Panc1 (cell line): ENCODE measurements around the gene LITAFD.

ENCODE experiments used
- CTCF ChIP-seq: fragments of 450-650 bp; IDR thresholded peaks from 2 replicates; pipeline ENCODE4 v1.5.1; 2017; ENCODE audit warnings: mild to moderate bottlenecking
- POLR2AphosphoS5 ChIP-seq: IDR thresholded peaks from 2 replicates; pipeline ENCODE4 v1.6.1; 2012; ENCODE audit warnings: mild to moderate bottlenecking, low read depth, low read length, moderate library complexity
- SIN3A ChIP-seq: IDR thresholded peaks from 2 replicates; pipeline ENCODE4 v1.6.1; 2012; ENCODE audit warnings: low read depth, mild to moderate bottlenecking, low read length, moderate library complexity, borderline replicate concordance; ENCODE audit not compliant: insufficient read depth
- TCF7L2 ChIP-seq: IDR thresholded peaks from 2 replicates; pipeline ENCODE4 v1.6.1; 2011; ENCODE audit warnings: mild to moderate bottlenecking, low read depth, low read length, inconsistent platforms
- TF ChIP-seq, protein P1 (sequence below), 2 experiments: IDR thresholded peaks; 2 replicates each; pipeline ENCODE4 v1.6.1; 2011 to 2012; ENCODE audit warnings: low read depth in 2 of 2, control low read depth in 1 of 2, low read length in 1 of 2, mild to moderate bottlenecking in 1 of 2, moderate library complexity in 1 of 2; ENCODE audit not compliant: insufficient read depth in 1 of 2

GRCh38 chr16:8832717-8833105 lies 49.4 kb upstream of the LITAFD start:
- TF ChIP-seq CTCF (no peak), POLR2AphosphoS5 (no peak), TCF7L2 (no peak), SIN3A (no peak)
- TF ChIP-seq, protein P1, sequence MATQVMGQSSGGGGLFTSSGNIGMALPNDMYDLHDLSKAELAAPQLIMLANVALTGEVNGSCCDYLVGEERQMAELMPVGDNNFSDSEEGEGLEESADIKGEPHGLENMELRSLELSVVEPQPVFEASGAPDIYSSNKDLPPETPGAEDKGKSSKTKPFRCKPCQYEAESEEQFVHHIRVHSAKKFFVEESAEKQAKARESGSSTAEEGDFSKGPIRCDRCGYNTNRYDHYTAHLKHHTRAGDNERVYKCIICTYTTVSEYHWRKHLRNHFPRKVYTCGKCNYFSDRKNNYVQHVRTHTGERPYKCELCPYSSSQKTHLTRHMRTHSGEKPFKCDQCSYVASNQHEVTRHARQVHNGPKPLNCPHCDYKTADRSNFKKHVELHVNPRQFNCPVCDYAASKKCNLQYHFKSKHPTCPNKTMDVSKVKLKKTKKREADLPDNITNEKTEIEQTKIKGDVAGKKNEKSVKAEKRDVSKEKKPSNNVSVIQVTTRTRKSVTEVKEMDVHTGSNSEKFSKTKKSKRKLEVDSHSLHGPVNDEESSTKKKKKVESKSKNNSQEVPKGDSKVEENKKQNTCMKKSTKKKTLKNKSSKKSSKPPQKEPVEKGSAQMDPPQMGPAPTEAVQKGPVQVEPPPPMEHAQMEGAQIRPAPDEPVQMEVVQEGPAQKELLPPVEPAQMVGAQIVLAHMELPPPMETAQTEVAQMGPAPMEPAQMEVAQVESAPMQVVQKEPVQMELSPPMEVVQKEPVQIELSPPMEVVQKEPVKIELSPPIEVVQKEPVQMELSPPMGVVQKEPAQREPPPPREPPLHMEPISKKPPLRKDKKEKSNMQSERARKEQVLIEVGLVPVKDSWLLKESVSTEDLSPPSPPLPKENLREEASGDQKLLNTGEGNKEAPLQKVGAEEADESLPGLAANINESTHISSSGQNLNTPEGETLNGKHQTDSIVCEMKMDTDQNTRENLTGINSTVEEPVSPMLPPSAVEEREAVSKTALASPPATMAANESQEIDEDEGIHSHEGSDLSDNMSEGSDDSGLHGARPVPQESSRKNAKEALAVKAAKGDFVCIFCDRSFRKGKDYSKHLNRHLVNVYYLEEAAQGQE (IDR thresholded peaks at IDR 0.05; ENCODE audit: insufficient read depth in 1 of 2, low read depth in 2 of 2, low read length in 1 of 2), result no peak
